HG02763 (cell line): Measurements from ENCODE around the gene KEL.

Experiments used
- ATAC-seq: cut with Tn5 transposase; IDR thresholded peaks from one replicate; pipeline ENCODE4 v1.9.1; 2021; ENCODE audit warnings: mild to moderate bottlenecking, moderate library complexity; ENCODE audit not compliant: unreplicated experiment

Gene KEL

DNA sequence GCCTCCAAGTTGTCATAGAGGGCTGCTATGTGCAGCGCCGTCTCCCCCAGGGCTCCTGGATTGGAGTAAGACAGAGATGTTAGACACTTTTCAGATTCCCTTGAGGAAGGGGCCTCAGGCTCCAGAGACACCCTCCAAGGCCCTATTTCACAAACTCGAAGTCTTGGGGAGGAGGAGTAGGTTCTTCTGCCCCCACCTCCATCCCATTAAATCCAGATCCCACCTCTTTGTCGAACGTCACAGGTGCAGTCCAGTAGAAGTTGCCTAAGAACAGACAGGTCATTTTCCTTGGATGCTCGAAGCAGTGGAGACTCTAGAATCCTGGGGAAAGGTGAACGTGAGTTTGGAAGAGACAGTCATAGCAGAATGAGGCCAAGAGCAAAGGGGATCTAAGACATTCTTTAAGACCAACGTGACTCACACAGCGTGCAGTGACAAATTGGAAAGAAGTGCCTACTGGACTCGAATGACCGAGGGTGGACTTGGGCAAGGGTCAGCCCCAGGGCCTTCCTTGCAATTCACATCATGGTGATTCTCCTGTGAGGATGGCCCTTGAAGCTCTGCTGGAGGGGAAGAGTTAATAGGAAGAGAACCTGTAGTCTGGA lies 31.9 kb downstream of the KEL start:
- ATAC-seq: no peak

DNA sequence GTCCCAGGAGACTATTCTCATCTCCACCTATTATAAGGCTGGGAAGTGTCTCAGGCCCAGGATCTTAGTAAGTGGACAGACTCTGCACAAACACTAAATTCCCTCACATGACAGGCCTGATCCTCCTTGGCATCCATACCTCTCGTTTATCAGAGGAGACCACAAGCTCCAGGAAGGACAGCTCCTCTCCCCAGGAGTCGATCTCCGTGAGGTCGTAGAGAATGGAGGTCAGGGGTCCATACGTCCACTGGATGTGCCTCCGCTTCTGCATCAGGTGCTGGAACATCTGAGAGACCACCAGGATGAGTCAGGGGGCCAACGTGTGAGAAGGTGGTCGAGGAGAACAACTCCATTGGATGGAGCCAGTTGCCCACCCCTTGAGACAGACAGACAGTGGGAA lies 34.2 kb downstream of the KEL start:
- no peak for ATAC-seq

DNA sequence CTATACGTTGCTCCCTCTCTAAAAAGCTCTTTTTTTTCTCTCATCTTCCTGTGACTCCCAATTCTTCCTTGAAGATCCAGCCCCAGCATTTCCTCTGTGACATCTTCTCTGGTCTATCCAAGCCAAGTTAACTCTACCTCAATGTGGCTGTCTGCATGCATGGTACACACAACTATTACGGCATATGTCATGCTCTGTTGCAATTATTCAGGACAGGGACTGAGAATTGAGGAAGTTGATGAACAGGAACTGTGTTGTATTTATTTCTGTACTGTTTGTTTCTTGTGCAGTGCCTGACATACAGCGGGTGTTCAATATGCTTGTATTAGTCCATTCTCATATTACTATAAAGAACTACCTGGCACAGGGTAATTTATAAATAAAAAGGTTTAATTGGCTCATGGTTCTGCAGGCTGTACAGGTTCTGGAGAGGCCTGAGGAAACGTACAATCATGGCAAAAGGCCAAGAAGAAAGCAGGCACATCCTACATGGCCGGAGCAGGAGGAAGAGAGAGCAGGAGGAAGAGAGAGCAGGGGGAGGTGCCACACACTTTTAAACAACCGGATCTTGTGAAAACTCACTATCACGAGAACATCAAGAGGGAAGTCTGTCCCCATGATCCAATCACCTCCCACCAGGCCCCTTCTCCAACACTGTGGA lies 34.9 kb downstream of the KEL start:
- no peak for ATAC-seq

DNA sequence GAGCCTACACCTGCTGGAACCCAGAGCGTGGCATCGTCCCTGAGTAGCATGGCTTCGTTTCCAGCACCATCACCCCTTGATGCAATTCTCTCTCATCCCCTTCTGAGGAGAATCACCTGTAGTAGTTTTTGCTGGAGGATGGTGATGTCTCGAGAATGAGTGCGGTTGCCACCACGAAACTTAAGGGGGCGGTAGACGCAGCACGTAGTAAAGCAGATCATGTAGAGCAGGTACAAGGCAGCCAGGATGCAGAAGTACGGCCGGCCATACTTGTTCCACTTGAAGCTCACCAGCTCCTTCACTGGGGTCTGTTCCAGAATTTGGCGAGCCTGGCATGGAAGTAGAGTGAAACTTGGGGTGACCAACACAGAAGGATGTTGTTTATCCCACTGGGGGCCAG lies 36.8 kb downstream of the KEL start:
- no peak for ATAC-seq

DNA sequence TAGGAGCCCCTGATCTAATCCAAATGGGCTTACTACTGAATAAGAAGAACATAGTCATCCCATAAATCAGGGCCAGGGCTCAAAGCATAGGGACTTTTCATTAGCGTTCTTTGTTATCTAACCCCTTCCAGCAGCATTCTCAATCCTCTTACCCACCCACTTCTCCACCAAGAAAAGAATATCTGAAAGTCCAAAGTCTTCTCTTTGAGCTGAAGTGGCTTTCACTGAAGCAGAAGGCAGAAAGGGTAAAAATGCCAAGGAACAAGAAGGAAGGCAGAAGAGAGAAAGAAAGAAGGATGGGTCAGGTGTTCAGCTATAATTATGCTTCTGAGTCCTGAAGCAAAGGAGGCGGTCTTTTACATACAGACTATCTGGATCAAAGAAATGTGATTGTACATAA lies 38.8 kb downstream of the KEL start:
- ATAC-seq: no peak

DNA sequence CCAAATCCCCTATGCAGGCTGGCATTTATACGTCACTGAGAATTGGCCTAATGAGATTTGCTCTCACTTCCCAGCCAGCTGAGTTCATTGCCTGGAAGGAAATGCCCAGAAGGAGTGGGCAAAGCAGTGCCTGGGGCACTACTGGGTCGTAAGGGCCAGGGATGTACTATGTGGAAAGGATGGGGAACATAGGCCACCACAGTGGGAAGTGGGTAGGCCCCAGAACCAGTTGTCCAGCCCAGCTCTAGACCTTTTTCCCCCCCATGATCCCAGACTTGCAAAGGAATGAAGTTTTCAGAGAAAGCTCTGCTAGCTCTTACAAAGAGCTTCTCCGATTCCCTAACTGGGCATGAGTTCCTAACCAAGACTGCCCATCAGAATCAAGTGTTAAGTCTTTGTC lies 42.5 kb downstream of the KEL start:
- no peak for ATAC-seq

DNA sequence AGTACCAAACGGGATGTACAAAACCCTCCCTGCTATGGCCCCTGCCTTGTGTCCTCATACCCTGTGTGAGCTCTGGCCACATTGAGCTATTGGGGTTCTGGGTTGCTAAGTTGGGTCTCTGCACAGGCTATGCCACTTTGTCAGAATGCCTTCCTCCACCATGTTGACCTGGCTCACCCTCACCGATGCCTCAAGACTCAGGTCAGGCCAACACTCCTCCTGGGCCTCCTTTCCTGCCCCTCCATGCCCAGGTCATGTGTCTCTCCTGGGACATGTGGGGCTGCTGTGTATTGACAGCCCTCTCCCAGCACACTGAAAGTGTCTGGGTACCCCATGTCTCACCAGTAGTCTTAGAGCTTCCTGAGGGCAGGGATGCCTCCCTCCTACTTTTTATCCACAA lies 43.3 kb downstream of the KEL start:
- no peak for ATAC-seq

DNA sequence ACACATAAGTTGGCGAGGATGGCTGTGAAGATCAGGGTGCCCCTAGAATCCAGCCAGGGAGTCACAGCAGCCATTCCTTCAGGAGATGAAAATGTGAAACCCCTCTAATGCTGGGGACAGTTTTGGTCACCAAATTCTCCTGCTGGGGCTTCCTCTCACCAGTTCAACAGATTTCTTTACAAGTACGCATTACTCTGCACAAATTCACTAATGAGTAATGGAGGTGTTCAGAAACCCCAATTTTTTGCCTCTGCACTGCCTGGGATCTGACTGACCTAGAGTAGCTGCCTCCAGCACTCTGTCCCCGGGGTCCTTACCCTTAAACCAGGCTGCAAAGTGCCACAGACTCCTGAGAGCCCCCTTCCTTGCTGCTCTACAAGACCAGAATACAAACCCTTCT lies 44.7 kb downstream of the KEL start:
- ATAC-seq: no peak

DNA sequence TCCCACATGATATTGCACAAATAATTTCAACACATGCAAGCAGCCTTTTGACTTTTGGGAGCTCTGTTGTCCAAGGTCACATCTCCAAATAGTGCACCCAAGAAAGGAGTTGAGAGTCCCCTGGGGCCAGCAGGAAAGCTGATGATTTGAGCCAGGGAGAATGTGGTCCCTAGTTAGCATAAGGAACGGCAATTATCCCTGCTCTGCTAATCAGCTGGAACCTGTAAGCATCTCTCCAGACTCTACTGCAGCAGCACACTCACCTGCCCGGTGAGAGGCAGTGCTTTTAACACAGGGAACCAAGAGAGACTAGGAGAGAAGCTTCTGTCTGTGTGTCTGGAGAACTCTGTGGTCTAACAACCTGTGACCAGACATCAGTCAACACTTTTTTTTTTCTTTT lies 45.7 kb downstream of the KEL start:
- no peak for ATAC-seq

DNA sequence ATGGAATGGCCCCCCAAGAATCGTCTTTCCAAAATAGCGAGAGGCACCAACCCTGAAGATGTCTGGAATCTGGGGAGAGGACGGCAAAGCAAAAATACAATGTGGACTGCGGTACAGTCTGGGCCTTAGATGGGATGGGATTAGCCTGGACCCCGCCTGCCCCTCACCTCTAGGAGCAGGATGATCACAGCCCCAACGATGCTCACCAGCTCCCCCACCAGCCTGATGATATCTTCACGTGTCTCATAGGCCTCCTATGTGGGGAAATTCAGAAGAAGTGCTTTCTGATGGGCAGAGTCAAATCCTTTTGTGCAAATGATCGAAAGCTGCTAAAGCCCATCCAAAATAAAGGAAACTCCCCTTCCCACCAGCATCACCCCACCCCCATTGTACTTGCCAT lies 46.8 kb downstream of the KEL start:
- no peak for ATAC-seq

DNA sequence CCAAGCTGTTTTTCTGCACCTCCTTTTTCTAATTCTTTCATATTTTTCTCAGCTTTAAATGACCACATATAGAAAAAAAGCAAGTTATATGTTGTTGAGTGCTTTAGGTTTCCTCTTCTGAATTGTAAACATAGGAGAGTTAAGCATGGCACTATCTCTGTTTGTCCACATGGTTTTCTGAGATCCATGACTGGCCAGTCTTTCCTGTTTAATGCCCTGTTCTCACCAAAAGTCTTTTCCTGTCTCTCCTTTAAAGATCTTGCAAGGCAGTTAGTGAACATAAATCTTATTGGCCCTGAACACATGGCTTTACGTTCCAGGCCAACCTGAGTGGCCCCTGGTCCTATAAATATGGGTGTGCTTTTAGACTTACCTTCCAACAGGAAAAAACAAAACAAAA lies 48.0 kb downstream of the KEL start:
- ATAC-seq: no peak

DNA sequence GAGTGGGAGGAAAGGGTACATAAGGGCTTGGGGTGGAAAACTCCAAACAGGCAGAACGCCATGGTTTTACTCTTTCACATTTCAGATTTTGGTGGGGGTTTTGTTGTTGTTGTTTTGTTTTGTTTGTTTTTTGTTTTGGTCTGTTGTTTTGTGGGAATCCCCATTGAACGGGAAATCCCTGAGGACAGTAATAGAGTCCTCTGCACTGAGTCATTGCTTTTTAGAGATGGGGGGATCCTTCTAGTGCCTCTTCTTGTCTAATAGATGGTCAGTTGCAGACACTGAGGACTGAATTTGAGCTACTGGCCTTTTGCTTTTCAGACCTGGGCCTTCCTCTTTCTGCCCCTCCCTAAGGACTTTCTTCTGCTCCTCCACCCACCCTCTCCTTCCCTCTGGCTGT lies 48.6 kb downstream of the KEL start:
- no peak for ATAC-seq

DNA sequence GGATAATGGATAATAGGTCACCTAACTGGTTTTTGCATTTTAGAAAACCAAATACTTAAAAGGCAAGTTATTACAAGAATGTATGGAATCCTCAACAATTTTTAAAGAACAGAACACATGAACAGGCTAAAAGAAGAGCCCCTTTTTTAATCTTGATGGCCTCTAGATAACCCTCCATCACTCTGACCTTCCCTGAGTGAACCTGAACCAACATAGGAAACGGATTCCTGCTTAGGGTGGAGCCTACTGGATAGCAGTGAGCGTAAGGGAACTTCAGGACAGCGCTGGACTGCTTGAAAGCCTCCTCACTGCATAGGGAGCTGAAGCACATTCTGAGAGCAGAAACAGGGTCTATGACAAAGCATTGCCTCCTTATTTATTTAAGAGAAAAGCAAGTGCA lies 49.1 kb downstream of the KEL start:
- ATAC-seq: no peak

DNA sequence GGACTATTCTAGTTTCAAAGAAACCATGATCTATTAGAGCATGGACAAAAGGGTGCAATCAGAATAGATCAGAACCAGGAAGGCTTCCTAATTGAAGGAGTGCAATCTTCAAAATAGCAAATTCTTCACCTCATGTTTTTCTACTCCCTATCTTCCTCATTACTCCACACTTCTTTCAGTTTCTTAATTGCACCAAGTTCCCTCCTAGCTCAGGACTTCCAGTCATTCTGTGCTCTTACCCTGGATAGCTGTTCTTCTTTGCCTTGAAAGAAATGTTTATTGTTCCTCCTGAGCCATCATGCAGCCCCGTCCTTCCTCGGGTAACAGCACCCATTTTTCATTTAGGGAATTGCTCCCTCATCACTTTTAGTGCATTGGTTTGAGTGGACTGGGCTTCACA lies 51.7 kb downstream of the KEL start:
- ATAC-seq: no peak

DNA sequence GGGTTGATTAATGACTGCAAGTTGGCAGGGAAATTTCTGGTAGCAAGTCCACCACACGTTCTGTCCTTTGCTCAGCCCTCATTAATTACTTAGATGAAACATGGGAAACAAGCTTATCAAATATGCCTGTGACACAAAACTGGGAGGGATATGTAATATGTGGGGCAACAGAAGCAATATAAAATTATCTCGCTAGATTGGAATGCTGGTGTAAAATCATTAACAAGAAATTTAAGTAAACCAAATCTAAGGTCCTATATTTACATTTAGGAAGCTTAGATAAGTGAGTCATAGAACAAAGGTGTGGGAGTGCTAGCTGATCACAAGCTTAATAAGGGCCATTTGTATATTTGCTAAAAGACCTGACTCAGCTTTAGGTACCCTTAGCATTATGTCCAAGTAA lies 52.1 kb downstream of the KEL start:
- ATAC-seq: no peak

DNA sequence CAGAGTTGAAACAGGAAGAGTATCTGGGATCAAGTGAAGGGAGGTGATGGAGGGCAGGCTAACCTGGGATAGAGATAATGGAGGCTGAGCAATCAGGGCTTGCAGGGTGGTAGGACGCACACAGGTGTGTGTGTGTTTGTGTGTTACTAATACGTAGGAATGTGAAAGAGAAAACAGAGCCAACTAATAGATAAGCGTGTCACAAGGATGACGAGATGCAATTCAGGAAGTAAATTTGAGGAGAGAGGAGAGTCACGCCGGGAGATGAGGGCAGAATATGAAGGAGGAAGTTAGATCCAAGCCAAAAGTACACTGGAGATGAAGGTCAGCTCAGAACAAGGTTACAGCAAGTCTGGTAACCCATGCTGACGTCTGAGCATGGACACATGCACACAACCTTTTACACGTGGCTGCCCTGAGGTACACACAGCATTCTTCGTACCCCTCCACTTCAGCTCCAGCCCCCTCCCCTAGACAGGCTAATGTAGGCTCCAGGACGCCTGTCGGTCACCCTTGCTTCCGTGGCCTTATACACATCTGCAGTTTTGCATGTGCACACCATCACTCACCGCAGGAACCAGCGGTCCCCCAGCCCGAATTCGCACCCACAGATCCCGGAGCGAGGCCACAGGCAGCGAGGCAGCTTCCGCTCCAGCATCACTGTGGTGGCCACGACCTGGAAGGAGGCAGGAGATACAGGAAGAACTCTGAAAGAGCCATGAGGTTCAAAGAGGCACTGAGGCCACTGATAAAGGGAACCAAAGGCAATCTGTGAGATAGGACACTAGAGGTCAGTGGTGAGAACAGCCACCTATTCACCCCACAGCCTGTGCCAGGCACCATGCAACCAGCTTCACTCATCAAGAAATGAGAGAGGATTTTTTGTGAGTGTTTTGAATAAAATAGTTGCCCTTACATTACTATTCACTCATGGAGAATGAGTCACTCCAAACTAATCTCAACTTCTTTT lies 53.0 kb downstream of the KEL start:
- no peak for ATAC-seq

DNA sequence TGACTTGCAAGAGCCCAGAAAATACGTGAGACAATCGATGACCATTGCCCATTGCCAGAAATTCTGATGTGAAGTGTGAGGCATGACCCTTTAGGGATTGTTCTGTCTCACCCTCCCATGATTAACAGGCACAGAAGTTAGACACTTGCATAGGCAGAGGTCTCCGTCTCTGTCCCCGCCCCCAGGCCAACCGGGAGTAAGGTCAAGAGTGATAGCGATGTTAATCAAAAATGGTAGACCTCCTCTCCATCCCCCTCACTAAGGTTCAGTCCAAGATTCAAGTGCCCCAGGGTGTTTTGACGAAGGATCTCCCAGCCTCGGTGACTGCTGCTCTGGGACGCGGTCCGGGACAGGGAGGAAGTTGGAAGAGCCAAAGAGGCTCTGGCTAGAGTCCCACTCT lies 53.9 kb downstream of the KEL start:
- ATAC-seq: no peak

DNA sequence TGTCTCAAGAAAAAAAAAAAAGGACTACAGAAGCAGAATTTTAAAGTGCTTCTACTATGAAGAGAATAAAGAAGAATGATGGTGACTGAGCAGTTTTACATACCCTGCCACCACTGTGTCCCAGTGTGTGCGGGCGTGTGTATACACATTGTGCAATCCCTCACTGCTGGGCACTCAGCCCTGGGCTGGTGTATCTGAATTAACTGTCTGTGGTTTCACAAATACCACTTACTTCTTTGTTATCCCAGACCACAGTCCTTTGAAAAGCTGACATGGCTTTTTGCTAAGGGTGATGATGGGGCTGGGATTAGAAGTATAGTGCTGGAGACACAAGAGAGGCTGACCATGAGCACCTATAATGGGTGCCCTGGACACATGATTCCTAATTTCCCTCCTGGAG lies 55.5 kb downstream of the KEL start:
- no peak for ATAC-seq

DNA sequence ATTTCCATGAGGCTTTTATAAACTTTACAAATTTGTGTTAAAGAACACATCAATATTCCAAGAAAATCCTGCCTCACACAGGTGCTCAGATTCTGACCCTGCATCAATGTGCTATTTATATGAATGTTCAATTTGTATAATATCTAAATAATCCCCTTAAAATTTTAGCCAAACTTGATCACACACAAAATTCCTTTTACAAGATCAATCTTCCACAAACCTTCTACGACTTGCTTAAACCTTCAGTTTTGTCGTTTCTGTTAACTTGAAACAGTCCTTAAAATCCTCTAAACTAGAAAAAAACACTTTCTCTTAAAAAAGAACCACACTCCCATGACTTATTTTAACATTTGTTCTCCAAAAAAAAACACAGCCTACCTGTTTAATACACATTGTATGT lies 56.4 kb downstream of the KEL start:
- no peak for ATAC-seq

DNA sequence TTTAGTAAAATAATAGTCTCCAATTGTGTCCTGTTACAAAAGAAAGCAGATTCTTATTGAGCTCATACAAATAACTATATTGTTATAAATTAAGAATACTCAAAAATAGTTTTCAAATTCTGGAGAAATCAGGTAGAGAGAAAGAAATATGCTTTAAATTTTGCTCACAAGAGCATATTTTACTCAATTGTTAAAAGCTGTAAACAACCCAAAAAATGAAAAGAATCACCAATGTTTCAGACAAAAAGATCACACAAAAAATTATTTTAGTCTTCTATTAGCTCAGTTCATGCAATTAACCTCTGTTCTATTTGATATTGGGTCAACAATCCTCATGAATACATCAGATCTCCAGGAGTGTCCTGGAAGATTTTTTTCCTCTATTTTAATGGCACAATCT lies 58.0 kb downstream of the KEL start:
- ATAC-seq: no peak

DNA sequence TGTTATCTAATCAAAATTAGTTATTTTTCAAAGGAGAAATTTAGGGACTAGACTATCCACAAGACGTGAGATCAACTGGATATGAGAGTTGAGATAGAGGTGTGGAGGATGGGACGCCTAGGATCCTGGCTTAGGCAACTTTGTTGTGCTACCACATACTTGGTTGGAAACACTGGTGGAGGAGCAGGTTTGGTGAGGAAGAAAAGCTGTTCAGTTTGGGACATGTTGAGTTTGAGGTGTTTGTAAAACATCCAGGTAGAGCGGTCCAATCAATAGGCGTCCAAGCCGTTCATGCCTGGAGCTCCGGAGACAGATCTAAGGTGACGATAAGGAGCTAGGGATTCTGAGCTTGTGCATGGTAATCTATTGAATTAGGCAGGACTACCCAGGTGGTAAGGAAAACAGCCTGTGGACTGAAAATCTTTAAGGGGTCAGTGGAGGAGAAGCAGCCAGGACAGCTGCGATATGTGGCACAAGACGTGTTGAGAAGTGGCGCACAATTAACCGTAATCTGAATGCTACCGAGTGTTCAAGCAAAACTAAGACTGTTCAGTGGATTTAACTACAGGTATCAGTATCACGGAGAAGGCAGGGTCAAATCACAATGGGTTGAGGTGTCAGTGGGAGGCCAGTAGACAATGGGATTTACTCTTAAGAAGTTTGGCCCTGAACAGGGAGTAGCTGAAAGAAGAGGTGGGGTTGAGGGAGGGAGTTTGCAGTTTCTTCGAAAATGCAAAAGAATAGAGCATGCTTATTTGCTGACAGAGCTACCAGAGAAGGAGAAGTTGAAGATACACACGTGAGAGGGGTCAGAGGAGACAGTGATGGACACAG lies 60.5 kb downstream of the KEL start:
- ATAC-seq: no peak
